Stimulated activated CD8-positive, alpha-beta memory T cell treated with anti-CD3 and anti-CD28 coated beads, Interleukin-7, amount 100 ng/mL, for 48 hours (primary cell): ENCODE data around the gene TTC38.

Experiments used
- DNase-seq, 2 donors: peaks; one replicate each; pipeline ENCODE4 v3.0.0-alpha.2; 2020; ENCODE audit warnings: low read depth in 1 of 2; ENCODE audit errors: extremely low read depth in 1 of 2

The TTC38 gene

DNA sequence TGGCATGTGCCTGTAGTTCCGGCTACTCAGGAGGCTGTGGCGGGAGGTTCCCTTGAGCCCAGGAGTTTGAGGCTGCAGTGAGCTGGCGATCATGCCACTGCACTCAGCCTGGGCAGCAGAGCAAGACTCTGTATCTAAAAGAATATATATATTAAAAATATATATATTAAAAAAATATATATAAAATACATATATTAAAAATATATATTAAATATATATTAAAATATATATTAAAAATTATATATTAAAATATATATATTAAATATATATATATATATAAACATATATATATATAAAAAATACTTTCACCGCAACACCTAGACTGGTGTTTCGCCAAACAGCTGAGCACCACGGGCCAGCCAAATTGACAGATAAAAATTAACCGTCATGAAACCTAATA lies 8.8 kb downstream of the TTC38 start:
- DNase-seq, result no peak

DNA sequence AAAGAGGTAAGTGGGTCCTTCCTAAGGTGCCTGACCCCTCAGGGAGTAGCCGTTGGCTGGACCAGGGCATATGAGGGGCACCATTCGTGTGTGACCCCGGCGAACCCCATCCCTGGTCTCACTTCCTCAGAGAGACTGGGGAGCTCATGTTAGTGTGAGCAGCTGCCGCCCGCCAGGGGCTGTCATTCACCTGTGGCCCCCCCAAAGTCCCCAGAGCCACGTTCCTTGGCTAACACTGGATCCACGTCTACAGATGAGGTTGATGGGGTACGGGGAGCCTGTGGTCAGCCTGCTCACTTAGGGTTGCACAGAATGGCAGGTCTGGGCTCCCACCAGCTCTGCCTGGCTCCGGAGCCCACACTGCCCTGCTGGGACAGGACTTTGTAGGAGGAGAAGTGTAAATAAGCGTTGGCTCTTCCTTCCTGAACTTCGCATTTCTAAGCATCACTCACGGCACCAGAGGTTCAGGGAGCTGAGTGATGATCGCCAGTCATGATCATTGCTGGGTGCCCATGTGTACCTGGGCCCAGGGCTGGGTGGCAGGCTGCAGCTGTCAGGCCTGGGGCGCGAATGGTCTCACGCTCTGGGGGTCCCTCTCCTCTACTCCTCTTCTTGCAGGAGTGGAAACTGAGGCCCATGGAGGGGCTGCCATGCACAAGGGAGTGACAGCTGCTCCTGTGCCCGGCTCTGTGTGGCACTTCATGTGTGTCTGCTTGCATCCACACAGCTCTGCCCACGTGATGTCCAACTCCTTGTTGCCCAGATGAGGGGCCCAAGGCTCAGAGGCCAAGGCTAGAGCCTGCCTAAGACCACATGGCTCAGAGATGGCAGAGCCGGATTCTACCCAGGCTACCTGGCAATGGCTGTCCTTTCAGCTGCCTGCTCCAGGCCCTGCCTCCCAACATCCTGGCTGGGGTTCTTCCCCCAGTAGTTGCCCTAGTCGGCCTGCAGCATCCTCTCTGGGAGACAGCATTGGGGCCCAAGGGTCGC lies 11.1 kb downstream of the TTC38 start:
- no peak for DNase-seq

- no peak for DNase-seq
These were observed 12.4 kb downstream of the TTC38 start for GRCh38 chr22:46280063-46280817.

DNA sequence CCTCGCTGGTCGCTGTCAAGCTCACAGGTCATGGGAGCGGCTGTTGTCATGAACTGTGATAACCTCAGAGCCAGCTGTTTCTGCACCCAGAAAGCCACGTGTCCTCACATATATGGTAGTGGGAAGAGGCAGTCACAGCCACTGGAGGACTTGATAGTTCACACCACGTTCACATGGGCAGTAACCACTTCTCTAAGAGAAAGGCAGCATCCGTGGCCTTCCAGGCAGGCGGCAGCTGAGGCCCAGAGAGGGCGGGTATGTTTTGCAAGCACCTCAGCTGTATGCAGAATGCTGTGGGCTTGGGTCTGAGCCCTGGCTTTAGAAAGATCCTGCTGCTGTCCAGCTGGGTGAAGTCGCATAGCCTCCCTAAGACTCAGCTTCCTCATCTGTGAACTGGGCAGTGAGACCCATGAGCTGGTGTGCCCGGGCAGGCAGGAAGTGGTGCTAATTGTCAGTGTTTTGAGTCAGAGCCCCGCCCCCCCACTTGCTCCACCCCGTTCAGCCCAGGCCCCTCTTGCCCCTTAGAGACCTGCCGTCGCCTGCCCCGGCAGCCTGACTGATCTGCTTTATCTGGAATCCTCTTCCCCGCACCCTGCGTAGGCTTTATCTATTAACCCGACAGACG lies 13.3 kb downstream of the TTC38 start:
- no peak for DNase-seq

GRCh38 chr22:46281866-46282678 lies 14.3 kb downstream of the TTC38 start:
- no peak for DNase-seq

GRCh38 chr22:46286006-46286405 lies 18.2 kb downstream of the TTC38 start:
- no peak for DNase-seq

DNA sequence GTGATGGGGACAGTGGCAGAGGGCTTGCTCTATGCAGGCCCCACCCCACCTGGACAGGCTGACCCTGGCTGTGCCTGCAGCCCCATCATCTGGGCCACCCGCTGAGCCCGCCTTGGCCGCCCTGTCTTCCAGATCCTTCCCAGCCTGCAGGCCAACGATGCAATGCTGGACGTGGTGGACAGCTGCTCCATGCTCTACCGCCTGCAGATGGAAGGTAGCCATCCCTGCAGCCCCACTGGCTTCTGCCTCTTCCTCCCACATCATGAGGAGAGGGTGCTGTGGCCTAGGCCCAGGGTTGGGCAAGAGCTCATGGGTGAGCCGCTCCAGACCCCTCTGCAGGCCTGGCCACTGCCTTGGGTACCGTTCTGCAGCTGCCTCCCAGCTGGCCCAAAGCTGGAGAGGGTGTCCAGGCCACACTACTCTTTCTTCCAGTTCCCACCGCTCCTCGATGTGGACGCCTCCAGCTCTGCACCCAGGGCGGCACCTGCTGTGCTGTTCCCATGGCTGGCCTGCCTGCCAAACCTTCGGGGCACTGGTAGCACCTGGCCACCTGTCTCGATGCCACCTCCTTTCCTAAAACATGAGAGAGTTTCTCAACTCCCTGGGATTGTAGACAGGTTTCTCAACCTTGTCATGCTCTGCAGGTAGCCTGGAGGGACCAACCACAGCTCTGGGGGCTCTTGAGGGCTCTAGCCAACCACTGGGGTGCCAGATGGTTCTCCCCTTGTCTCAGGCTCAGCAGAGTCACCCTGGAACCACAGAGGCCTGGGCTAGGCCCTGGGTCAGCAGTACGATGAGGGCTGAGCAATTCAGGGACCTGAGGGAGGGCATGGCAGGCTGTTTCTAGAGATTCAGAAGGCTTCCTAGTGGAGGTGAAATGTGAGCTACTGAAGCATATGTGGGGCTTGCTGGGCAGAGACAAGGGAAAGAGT lies 19.4 kb downstream of the TTC38 start:
- no peak for DNase-seq

GRCh38 chr22:46287873-46288751 lies 20.3 kb downstream of the TTC38 start:
- peak in 1 of 2 donors; percentile 39 for DNase-seq

DNA sequence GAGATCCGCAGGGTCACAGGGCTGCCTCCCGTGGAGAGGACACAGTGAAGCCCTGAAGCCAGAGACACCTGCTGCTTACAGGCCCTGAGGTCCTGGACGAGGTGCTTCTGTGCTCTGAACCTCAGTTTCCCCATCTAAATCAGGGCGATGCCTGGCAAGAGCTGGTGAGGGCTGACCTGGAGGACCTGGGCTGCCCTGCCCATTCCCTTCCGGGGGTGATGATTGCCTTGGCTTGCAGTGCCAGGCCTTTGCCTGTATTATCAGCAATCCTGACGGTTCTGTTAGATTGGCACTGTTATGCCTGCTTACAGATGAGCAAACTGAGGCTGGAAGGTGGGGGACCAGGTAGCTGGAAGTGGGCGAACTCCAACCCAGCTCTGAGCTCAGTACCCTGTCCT lies 21.0 kb downstream of the TTC38 start:
- DNase-seq, result no peak

GRCh38 chr22:46289244-46289891 lies 21.6 kb downstream of the TTC38 start:
- DNase-seq, result no peak

GRCh38 chr22:46290121-46290842 lies 22.5 kb downstream of the TTC38 start:
- DNase-seq, result no peak

- no peak for DNase-seq
These were observed 23.3 kb downstream of the TTC38 start for GRCh38 chr22:46290843-46291785.

GRCh38 chr22:46292173-46292572 lies 24.4 kb downstream of the TTC38 start:
- no peak for DNase-seq

DNA sequence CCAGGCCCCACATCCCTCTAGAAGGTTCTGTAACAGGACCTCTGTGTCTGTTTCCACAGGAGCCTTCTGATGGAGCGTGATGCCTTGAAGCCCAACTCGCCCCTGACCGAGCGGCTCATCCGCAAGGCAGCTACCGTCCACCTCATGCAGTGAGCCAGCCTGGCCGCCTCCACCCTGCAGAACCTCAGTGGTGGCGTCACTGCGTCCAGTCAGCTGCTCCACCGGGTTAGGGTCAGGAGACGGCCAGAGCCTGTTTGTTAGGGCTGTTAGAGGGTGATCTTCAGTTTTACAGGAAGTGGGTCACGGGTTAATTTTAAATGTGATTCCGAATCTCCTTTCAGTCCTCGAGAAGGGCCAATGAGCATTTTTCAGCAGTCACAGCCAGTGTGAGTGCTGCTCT lies 24.9 kb downstream of the TTC38 start:
- no peak for DNase-seq

GRCh38 chr22:46293577-46294260 lies 25.9 kb downstream of the TTC38 start:
- DNase-seq, result no peak

DNA sequence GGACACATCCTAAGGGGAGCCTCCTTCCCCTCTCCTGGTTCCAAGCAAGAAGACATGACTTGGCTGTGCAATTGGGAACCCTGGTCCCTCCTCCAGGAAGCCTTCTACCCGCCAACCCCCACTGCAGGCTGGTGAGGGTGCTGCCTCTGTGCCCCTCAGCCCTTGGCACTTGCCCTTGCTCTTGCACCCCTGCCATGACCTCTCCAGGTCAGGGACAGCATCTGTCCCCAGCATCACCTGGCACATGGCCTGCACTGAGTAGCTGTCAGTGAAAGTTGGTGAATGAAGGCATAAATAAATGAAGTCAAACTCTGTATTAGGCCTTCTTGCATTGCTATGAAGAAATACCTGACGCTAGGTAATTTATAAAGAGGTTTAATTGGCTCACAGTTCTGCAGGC lies 27.0 kb downstream of the TTC38 start:
- DNase-seq, result no peak
